Sigmoid colon (tissue), 4 donors: ENCODE measurements around the gene PCDHGA5.

Source experiments
- EP300 ChIP-seq, 4 donors: sonication (generic); formaldehyde crosslinking; IDR thresholded peaks; one replicate each; pipeline ENCODE4 v1.6.1; 2017; ENCODE audit warnings: antibody characterized with exemption in 4 of 4
- POLR2A ChIP-seq, 2 donors: fragments of 450-650 bp; IDR thresholded peaks; one replicate each; pipeline ENCODE4 v1.6.1; 2016; ENCODE audit warnings: antibody characterized with exemption in 2 of 2, mild to moderate bottlenecking in 2 of 2, moderate library complexity in 2 of 2
- TF ChIP-seq, protein P1 (sequence below), 4 experiments: fragments of 450-650 bp in 3 of 4; fragments of 200-600 bp in 1 of 4; IDR thresholded peaks; one replicate each; pipeline ENCODE4 v1.5.1; 2016 to 2019; ENCODE audit warnings: antibody characterized with exemption in 4 of 4, mild to moderate bottlenecking in 3 of 4, moderate library complexity in 2 of 4

DNA sequence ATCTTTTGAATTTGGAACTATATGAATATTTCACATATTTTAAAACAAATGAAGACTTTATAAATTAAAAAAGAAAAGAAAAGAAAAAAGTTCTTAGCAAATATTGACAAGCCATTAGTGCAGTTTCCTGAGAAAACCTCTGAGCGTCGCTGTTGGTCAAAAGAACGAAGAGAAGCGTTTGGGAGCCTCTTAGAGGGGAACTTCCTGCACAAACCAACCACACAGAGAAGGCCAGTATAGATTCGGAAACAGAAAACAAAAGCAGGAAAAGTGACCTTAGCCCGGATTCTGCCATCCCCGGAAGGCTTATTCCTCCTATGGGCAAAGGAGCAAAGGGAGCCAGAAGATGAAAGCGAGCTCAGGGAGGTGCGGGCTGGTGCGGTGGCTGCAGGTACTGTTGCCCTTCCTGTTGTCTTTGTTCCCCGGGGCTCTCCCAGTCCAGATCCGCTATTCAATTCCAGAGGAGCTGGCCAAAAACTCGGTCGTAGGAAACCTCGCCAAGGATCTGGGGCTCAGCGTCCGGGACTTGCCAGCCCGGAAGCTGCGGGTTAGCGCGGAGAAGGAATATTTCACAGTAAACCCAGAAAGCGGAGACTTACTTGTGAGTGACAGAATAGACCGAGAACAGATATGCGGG, 4.1 kb upstream of the PCDHGA5 start, which contains the start of gene PCDHGB2:
- TF ChIP-seq, protein P1, sequence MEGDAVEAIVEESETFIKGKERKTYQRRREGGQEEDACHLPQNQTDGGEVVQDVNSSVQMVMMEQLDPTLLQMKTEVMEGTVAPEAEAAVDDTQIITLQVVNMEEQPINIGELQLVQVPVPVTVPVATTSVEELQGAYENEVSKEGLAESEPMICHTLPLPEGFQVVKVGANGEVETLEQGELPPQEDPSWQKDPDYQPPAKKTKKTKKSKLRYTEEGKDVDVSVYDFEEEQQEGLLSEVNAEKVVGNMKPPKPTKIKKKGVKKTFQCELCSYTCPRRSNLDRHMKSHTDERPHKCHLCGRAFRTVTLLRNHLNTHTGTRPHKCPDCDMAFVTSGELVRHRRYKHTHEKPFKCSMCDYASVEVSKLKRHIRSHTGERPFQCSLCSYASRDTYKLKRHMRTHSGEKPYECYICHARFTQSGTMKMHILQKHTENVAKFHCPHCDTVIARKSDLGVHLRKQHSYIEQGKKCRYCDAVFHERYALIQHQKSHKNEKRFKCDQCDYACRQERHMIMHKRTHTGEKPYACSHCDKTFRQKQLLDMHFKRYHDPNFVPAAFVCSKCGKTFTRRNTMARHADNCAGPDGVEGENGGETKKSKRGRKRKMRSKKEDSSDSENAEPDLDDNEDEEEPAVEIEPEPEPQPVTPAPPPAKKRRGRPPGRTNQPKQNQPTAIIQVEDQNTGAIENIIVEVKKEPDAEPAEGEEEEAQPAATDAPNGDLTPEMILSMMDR (IDR thresholded peaks at IDR 0.05): peak in 1 of 4 experiments; percentile 8
- no peak for TF ChIP-seq EP300 (IDR thresholded peaks at IDR 0.05)
- TF ChIP-seq POLR2A (IDR thresholded peaks at IDR 0.05): no peak
